Esophagus (tissue), 2 donors: ENCODE data around the gene ANK2. TPM values are rescaled to one million over a fixed set of nuclear protein-coding genes. Genes with fewer than 3 reads are reported as not detected.
"Not testable (repeated sequence)": the region's sequence is repeated elsewhere in the genome, so short reads cannot be mapped to it uniquely, and the experiment has no call there.

ENCODE experiments used
- H3K27ac ChIP-seq, 2 donors: one replicate each; pipeline ENCODE4 v1.5.1; 2013; ENCODE audit warnings: low read depth in 2 of 2, mild to moderate bottlenecking in 2 of 2, inconsistent platforms in 1 of 2, low read length in 1 of 2, moderate library complexity in 1 of 2
- H3K27me3 ChIP-seq, 2 donors: one replicate each; pipeline ENCODE4 v1.6.1; 2013; ENCODE audit warnings: low read length in 2 of 2, control low read depth in 1 of 2, mild to moderate bottlenecking in 1 of 2; ENCODE audit not compliant: insufficient read depth in 2 of 2, control insufficient read depth in 1 of 2
- H3K36me3 ChIP-seq, 2 donors: one replicate each; pipeline ENCODE4 v1.6.1; 2013; ENCODE audit warnings: low read length in 1 of 2; ENCODE audit not compliant: control insufficient read depth in 2 of 2, insufficient read depth in 2 of 2
- H3K4me1 ChIP-seq, 2 donors: one replicate each; pipeline ENCODE4 v1.6.1; 2013; ENCODE audit warnings: low read length in 1 of 2; ENCODE audit not compliant: control insufficient read depth in 2 of 2, insufficient read depth in 2 of 2
- H3K4me3 ChIP-seq, 2 donors: one replicate each; pipeline ENCODE4 v1.5.1; 2013; ENCODE audit warnings: low read length in 2 of 2, mild to moderate bottlenecking in 2 of 2, low read depth in 1 of 2, moderate library complexity in 1 of 2
- H3K9me3 ChIP-seq, 2 donors: one replicate each; pipeline ENCODE4 v1.6.1; 2013; ENCODE audit warnings: mild to moderate bottlenecking in 2 of 2, low read depth in 1 of 2, low read length in 1 of 2, moderate library complexity in 1 of 2; ENCODE audit not compliant: control insufficient read depth in 2 of 2, insufficient read depth in 1 of 2
- WGBS, 2 donors: extraction: QIAGEN DNeasy Blood & Tissue Kit; methylation state at CpG; one replicate each; pipeline ENCODE4 v1.1.7; 2013; 5-methylcytosine and 5-hydroxymethylcytosine counted together
- polyA plus RNA-seq, 2 donors: library from polyadenylated mRNA; stranded (reverse); fragments of 200-250 nt; gene quantifications; one replicate each; pipeline ENCODE4 v1.2.3, GENCODE V29; 2013
- donor health status: healthy with polysubstance abuse.
- donor health status: Bipolar disorder and iron deficiency.

ANK2 gene
- polyA plus RNA-seq, 2 donors, result 0.51 to 1.4 TPM

GRCh38 chr4:113060853-113061252 lies 11.4 kb downstream of the ANK2 start:
- H3K4me1 ChIP-seq, result no peaks in the 10 kb centered on the region
- no peaks in the 10 kb centered on the region for H3K36me3 ChIP-seq
- no peak overlapping the region for H3K4me3 ChIP-seq
- H3K27ac ChIP-seq, result no peak overlapping the region
- no peaks in the 10 kb centered on the region for H3K9me3 ChIP-seq
- H3K27me3 ChIP-seq, result no peaks in the 10 kb centered on the region

DNA sequence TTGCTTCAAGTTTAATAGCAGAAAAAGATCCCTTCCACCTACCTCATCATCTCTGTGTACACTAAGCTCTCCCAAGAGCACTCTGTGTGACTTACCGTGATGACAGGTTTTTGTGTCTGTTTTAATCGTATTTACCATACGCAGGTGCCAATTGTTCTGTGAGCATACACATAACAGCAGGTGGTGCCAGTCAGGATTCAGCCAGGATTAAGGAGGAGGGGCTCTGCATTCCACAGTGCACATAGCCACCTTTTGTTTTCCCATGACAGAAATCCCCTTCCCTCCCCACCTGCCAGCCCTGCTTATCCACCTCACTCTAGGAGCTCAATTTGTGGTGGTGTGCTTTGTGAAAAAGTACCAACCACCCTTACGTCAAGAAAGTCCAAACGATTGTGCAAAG lies 14.8 kb downstream of the ANK2 start:
- no peaks in the 10 kb centered on the region for H3K4me1 ChIP-seq
- H3K4me3 ChIP-seq, result no peak overlapping the region
- no peaks in the 10 kb centered on the region for H3K36me3 ChIP-seq
- H3K27me3 ChIP-seq, result no peaks in the 10 kb centered on the region
- no peaks in the 10 kb centered on the region for H3K9me3 ChIP-seq
- 34 to 42% methylated on average over 5 of the region's 5 CpGs for WGBS, 2 donors
- no peak overlapping the region for H3K27ac ChIP-seq

DNA sequence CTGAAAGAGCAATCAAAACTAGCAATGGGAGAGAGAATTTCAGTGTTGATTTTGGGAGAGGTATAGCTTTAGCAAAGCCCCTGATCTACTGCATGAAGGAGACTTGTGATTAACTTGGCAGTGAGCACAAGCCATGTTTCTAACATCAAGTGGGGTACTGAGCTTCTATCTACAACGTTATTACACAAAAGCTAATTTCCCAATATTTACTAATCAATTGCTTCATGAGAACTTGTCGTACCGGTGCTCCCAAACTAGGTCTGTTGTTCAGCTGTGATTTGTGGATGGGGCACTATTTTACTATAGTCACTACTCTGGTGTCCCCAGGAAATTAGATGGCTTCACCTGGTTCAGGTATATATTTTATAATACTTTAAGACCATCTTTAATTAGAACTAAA lies 16.2 kb downstream of the ANK2 start:
- Histone ChIP-seq H3K4me3 (no peak overlapping the region), H3K27me3 (no peaks in the 10 kb centered on the region), H3K27ac (no peak overlapping the region), H3K9me3 (no peaks in the 10 kb centered on the region), H3K36me3 (no peaks in the 10 kb centered on the region), H3K4me1 (no peaks in the 10 kb centered on the region)
- WGBS, 2 donors, result 65 to 74% methylated on average over 3 of the region's 3 CpGs

- not testable (repeated sequence) for H3K4me3 ChIP-seq, H3K9me3 ChIP-seq, H3K36me3 ChIP-seq, H3K27ac ChIP-seq, H3K27me3 ChIP-seq, H3K4me1 ChIP-seq
- 94% methylated on average over 3 of the region's 3 CpGs for WGBS, 2 donors
Observed at GRCh38 chr4:113068771-113069170, 19.3 kb downstream of the ANK2 start.

- Histone ChIP-seq H3K27ac (no peak overlapping the region), H3K36me3 (no peaks in the 10 kb centered on the region), H3K4me3 (no peak overlapping the region), H3K27me3 (no peaks in the 10 kb centered on the region), H3K9me3 (no peaks in the 10 kb centered on the region), H3K4me1 (no peaks in the 10 kb centered on the region)
- WGBS, 2 donors, result 86 to 88% methylated on average over 7 of the region's 7 CpGs
Observed at GRCh38 chr4:113069212-113069892, 19.9 kb downstream of the ANK2 start.

DNA sequence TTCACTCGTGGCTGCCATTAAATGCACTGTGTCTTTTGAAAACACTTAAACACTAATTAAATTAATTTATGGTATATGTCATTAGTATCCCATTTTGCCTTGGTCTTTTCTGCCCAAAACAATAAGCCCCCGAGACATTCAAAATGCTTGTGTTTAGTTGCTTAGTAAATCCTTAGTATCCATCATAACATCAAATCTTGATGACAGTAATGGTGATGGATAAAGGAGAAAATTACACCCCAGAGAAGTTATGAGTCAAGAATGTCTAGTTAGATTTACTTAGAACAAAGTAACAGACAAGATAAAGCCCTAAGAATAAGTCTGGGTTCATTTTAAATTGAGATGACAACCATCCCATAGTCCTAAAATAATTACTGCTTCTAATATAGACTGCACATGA lies 21.3 kb downstream of the ANK2 start:
- Histone ChIP-seq H3K9me3 (no peaks in the 10 kb centered on the region), H3K27ac (no peak overlapping the region), H3K4me3 (no peak overlapping the region), H3K4me1 (no peaks in the 10 kb centered on the region), H3K36me3 (no peaks in the 10 kb centered on the region), H3K27me3 (no peaks in the 10 kb centered on the region)
- WGBS, 2 donors, result 72 to 80% methylated on average over 2 of the region's 2 CpGs

DNA sequence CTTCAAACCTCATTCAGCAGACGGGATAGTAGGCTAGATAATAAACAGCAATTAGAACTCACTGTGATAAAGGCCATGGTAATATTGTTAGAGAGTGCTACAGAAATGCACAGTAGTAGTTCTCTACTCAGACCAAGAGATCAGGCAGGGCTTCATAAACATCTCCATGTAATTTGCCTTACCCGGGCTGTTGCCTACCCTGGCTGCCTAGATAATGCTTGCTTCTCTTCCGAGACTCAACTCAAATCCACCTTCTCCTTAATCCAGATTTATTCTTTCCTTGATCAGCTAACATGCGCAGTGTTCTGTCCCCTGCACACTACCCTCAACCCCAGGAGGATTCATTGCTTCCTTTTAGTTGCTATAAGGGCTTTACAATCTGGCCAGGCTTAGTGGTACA lies 21.8 kb downstream of the ANK2 start:
- H3K4me3 ChIP-seq, result no peak overlapping the region
- no peaks in the 10 kb centered on the region for H3K9me3 ChIP-seq
- no peak overlapping the region for H3K27ac ChIP-seq
- no peaks in the 10 kb centered on the region for H3K27me3 ChIP-seq
- 88 to 89% methylated on average over 4 of the region's 4 CpGs for WGBS, 2 donors
- no peaks in the 10 kb centered on the region for H3K36me3 ChIP-seq
- H3K4me1 ChIP-seq, result no peaks in the 10 kb centered on the region

DNA sequence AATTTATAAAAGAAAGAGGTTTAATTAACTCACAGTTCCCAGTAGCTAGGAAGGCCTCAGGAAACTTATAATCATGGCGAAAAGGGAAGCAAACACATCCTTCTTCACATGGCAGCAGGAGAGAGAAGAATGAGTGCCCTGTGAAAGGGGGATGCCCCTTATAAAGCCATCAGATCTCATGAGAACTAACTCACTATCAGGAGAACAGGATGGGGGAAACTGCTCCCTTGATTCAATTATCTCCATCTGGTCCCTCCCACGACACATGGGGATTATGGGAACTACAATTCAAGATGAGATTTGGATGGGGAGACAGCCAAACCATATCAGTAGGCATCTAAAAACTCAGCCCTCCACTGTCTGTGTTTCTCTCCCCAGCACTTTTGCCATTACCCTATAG lies 22.4 kb downstream of the ANK2 start:
- no peaks in the 10 kb centered on the region for H3K4me1 ChIP-seq
- WGBS, 2 donors, result 82 to 85% methylated on average over 2 of the region's 2 CpGs

GRCh38 chr4:113073451-113074005 lies 24.1 kb downstream of the ANK2 start:
- no peak overlapping the region for H3K4me3 ChIP-seq
- H3K9me3 ChIP-seq, result no peaks in the 10 kb centered on the region
- H3K4me1 ChIP-seq, result no peaks in the 10 kb centered on the region
- H3K36me3 ChIP-seq, result no peaks in the 10 kb centered on the region
- 84 to 86% methylated on average over 9 of the region's 9 CpGs for WGBS, 2 donors
- no peaks in the 10 kb centered on the region for H3K27me3 ChIP-seq
- no peak overlapping the region for H3K27ac ChIP-seq

More for the DNA sequence above, 22.4 kb downstream of the ANK2 start:
- H3K27me3 ChIP-seq, result no peaks in the 10 kb centered on the region
- no peak overlapping the region for H3K27ac ChIP-seq
- H3K36me3 ChIP-seq, result no peaks in the 10 kb centered on the region
- H3K9me3 ChIP-seq, result no peaks in the 10 kb centered on the region
- H3K4me3 ChIP-seq, result no peak overlapping the region

DNA sequence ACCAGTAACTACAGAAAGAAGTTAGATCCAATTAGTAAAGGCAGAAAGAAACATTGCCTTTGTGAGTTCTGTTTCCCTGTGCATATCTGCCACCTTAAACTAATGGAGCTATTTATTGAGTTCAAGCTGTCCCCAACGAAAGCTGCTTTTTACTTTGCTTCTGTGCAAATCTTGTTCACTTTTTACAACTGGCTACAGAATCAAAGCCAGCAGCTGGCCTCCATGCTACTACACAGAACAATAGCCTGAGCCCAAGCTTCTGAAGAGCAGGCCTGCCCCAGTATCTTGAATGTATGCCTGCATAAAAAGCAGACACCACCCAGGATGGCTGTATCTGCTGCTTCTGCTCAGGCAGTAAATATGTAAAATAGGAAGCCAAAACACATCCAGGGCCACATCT lies 28.1 kb downstream of the ANK2 start:
- Histone ChIP-seq H3K27me3 (no peaks in the 10 kb centered on the region), H3K36me3 (no peaks in the 10 kb centered on the region), H3K9me3 (no peaks in the 10 kb centered on the region), H3K4me3 (no peak overlapping the region), H3K27ac (no peak overlapping the region), H3K4me1 (no peaks in the 10 kb centered on the region)
- WGBS, 2 donors, result 39 to 46% methylated on average over 1 of the region's 1 CpG
